ENCODE data around the gene ROBO3. TPM values are rescaled to one million over a fixed set of nuclear protein-coding genes. Genes with fewer than 3 reads are reported as not detected.
A peak's percentile ranks its signal among the peaks of the same experiment; 100 is the strongest.

Gene ROBO3
- total RNA-seq, 1 donor from 2014 or later: 10.9 TPM

- peaks cover 32% of the 10 kb centered on the region for H3K4me1 Mint-ChIP-seq (ENCODE audit: low read depth)
- no peak overlapping the region for H3K4me3 Mint-ChIP-seq (ENCODE audit: unreplicated experiment)
- TF ChIP-seq CTCF (IDR thresholded peaks at IDR 0.05): no peak
- H3K27ac Mint-ChIP-seq (ENCODE audit: unreplicated experiment): no peak overlapping the region
- no peak for DNase-seq (ENCODE audit: low spot score)
- H3K36me3 Mint-ChIP-seq (ENCODE audit: low read depth): no peaks in the 10 kb centered on the region
- H3K27me3 Mint-ChIP-seq (ENCODE audit: low read depth): no peaks in the 10 kb centered on the region
- H3K9me3 Mint-ChIP-seq (ENCODE audit: low read depth): no peaks in the 10 kb centered on the region
Observed at GRCh38 chr11:124879493-124880289, 14.5 kb downstream of the ROBO3 start.

DNA sequence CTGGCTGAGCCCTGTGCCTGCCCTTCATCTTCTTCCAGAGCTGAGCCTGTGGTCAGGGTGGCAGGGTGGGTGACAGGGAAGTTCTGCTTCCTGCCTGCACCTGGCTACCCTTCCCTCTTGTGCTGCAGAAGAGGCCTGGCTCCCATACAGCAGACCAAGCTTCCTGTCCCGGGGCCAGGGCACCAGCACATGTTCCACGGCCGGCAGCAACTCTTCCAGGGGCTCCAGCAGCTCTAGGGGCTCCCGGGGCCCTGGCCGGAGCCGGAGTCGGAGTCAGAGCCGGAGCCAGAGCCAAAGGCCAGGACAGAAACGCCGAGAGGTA is 15.0 kb downstream of the ROBO3 start:
- no peaks in the 10 kb centered on the region for H3K36me3 Mint-ChIP-seq (ENCODE audit: low read depth)
- no peak for DNase-seq (ENCODE audit: low spot score)
- H3K4me1 Mint-ChIP-seq (ENCODE audit: low read depth): peaks cover 32% of the 10 kb centered on the region
- H3K9me3 Mint-ChIP-seq (ENCODE audit: low read depth): no peaks in the 10 kb centered on the region
- no peaks in the 10 kb centered on the region for H3K27me3 Mint-ChIP-seq (ENCODE audit: low read depth)
- no peak overlapping the region for H3K27ac Mint-ChIP-seq (ENCODE audit: unreplicated experiment)
- no peak for TF ChIP-seq CTCF (IDR thresholded peaks at IDR 0.05)
- H3K4me3 Mint-ChIP-seq (ENCODE audit: unreplicated experiment): no peak overlapping the region

GRCh38 chr11:124880958-124881357 is 15.7 kb downstream of the ROBO3 start:
- H3K4me1 Mint-ChIP-seq (ENCODE audit: low read depth): peaks cover 26% of the 10 kb centered on the region
- H3K4me3 Mint-ChIP-seq (ENCODE audit: unreplicated experiment): no peak overlapping the region
- no peak for DNase-seq (ENCODE audit: low spot score)
- no peak for TF ChIP-seq CTCF (IDR thresholded peaks at IDR 0.05)
- no peaks in the 10 kb centered on the region for H3K27me3 Mint-ChIP-seq (ENCODE audit: low read depth)
- H3K27ac Mint-ChIP-seq (ENCODE audit: unreplicated experiment): no peak overlapping the region
- H3K36me3 Mint-ChIP-seq (ENCODE audit: low read depth): no peaks in the 10 kb centered on the region
- H3K9me3 Mint-ChIP-seq (ENCODE audit: low read depth): no peaks in the 10 kb centered on the region

- Mint-ChIP-seq H3K4me3 (ENCODE audit: unreplicated experiment) (no peak overlapping the region), H3K27me3 (ENCODE audit: low read depth) (no peaks in the 10 kb centered on the region), H3K4me1 (ENCODE audit: low read depth) (peaks cover 16% of the 10 kb centered on the region), H3K27ac (ENCODE audit: unreplicated experiment) (peak overlapping the region; percentile 41), H3K9me3 (ENCODE audit: low read depth) (no peaks in the 10 kb centered on the region), H3K36me3 (ENCODE audit: low read depth) (no peaks in the 10 kb centered on the region)
- no peak for TF ChIP-seq CTCF (IDR thresholded peaks at IDR 0.05)
- no peak for DNase-seq (ENCODE audit: low spot score)
Observed at GRCh38 chr11:124882339-124883071, 17.3 kb downstream of the ROBO3 start.

DNA sequence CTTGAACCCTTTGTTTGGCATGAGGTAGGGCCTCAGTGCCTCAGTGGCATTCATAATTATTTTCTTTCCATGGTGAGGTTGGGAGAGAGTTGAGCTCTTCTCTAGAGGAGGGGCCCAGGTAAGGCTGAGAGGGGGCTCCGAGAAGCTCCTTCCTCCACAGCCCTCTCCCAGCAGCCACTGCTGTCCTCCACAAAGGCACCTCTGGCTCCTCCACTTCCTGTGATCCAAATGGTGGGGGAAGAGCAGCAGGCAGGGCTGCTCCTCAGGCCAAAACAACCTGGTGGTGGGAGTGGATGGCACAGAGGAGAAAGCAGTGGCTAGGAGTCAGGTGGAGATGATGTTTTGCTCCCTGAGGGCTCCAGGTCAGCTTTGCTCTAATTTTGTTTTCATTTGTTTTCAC is 19.1 kb downstream of the ROBO3 start:
- H3K4me3 Mint-ChIP-seq (ENCODE audit: unreplicated experiment): no peak overlapping the region
- no peaks in the 10 kb centered on the region for H3K9me3 Mint-ChIP-seq (ENCODE audit: low read depth)
- no peak for DNase-seq (ENCODE audit: low spot score)
- H3K4me1 Mint-ChIP-seq (ENCODE audit: low read depth): peaks cover 12% of the 10 kb centered on the region
- no peaks in the 10 kb centered on the region for H3K27me3 Mint-ChIP-seq (ENCODE audit: low read depth)
- H3K36me3 Mint-ChIP-seq (ENCODE audit: low read depth): no peaks in the 10 kb centered on the region
- no peak for TF ChIP-seq CTCF (IDR thresholded peaks at IDR 0.05)
- no peak overlapping the region for H3K27ac Mint-ChIP-seq (ENCODE audit: unreplicated experiment)
